ENCODE results near the gene APOL4.
"Not testable (repeated sequence)": the region's sequence is repeated elsewhere in the genome, so short reads cannot be mapped to it uniquely, and the experiment has no call there.

Gene APOL4

DNA sequence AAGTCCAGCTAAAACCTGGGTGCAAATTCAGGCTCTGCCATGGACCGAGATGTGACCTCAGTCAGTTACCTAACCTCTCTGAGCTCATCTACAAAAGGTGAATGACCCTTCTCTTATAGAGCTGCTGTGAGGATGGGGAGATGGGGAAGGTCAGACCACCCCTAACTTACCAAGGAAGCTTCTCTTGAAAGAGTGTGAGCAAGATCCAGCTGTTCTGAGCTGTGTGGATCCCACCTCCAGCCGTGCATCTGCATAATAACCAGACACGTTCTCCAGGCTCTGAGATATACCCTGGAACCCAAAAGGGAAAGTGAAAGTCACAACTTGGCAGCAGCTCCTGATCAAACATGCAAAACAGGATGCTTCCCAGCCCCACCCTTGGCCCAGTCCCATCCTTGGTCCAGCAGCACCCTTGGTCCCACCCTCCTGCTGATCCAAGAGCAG lies 41.1 kb downstream of the APOL4 start, which contains the start of gene APOL3:
TSS of gene APOL3 (minus strand) at position 257 of the 444 bp plus-strand sequence. CDS start 11,700 bp downstream, outside the sequence.
- TF ChIP-seq POLR2AphosphoS5 (IDR thresholded peaks at IDR 0.05; ENCODE audit: borderline replicate concordance, low read depth, low read length): no peak
- no peak for TF ChIP-seq EZH2 (IDR thresholded peaks at IDR 0.05)
- TF ChIP-seq FOXP2 (optimal IDR thresholded peaks at IDR 0.05; ENCODE audit: control extremely low read depth, extremely low read length, insufficient read depth): no peak
- H3K4me3 ChIP-seq: no peak within 1 kb of the TSS
- no peak for DNase-seq (ENCODE audit: low read depth, low spot score)
- no peak within 1 kb of the TSS for H3K27ac ChIP-seq
- no peak within 1 kb of the TSS for H3K9ac ChIP-seq (ENCODE audit: insufficient read length)
- H3K9me3 ChIP-seq (ENCODE audit: low read depth, low read length): no peaks in the 10 kb centered on the region
- no peaks in the 10 kb centered on the region for H3K36me3 ChIP-seq (ENCODE audit: insufficient read depth, low read length)

- no peak overlapping the region for H3K27ac ChIP-seq
- H3K9me3 ChIP-seq (ENCODE audit: low read depth, low read length): no peaks in the 10 kb centered on the region
- DNase-seq (ENCODE audit: low read depth, low spot score): no peak
- TF ChIP-seq EZH2 (IDR thresholded peaks at IDR 0.05): no peak
- no peak for TF ChIP-seq POLR2AphosphoS5 (IDR thresholded peaks at IDR 0.05; ENCODE audit: borderline replicate concordance, low read depth, low read length)
- no peak for TF ChIP-seq FOXP2 (optimal IDR thresholded peaks at IDR 0.05; ENCODE audit: control extremely low read depth, extremely low read length, insufficient read depth)
- no peak overlapping the region for H3K9ac ChIP-seq (ENCODE audit: insufficient read length)
- H3K4me3 ChIP-seq: no peak overlapping the region
- H3K36me3 ChIP-seq (ENCODE audit: insufficient read depth, low read length): no peaks in the 10 kb centered on the region
These were observed 44.8 kb downstream of the APOL4 start for GRCh38 chr22:36156515-36157419.

GRCh38 chr22:36156119-36156514 lies 45.5 kb downstream of the APOL4 start:
- Histone ChIP-seq H3K9me3 (ENCODE audit: low read depth, low read length) (no peaks in the 10 kb centered on the region), H3K9ac (ENCODE audit: insufficient read length) (no peak overlapping the region), H3K4me3 (no peak overlapping the region), H3K36me3 (ENCODE audit: insufficient read depth, low read length) (no peaks in the 10 kb centered on the region), H3K27ac (no peak overlapping the region)
- TF ChIP-seq POLR2AphosphoS5 (IDR thresholded peaks at IDR 0.05; ENCODE audit: borderline replicate concordance, low read depth, low read length) (no peak), FOXP2 (optimal IDR thresholded peaks at IDR 0.05; ENCODE audit: control extremely low read depth, extremely low read length, insufficient read depth) (no peak), EZH2 (IDR thresholded peaks at IDR 0.05) (no peak)
- DNase-seq (ENCODE audit: low read depth, low spot score): no peak

DNA sequence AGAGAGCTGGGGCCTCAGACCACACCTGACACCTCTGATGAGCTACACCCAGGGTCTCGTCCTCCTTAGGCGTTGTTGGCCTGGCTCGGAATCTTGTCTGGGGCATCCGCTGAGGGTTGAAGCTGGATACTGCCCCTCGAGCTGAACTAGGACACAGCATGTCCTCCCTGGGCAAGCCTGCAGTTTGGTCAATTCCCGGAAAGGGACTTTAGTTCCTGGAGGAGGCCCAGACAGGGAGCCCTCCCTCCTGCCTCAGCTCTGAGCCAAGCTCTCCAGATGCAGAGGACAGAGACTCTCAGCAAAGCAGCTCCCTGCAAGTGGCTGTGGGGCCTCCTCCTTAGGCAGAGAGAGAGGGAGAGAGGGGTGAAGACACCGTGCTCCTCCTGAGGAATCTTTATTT lies 45.9 kb downstream of the APOL4 start:
- TF ChIP-seq FOXP2 (optimal IDR thresholded peaks at IDR 0.05; ENCODE audit: control extremely low read depth, extremely low read length, insufficient read depth): no peak
- no peak for TF ChIP-seq POLR2AphosphoS5 (IDR thresholded peaks at IDR 0.05; ENCODE audit: borderline replicate concordance, low read depth, low read length)
- TF ChIP-seq EZH2 (IDR thresholded peaks at IDR 0.05): no peak

DNA sequence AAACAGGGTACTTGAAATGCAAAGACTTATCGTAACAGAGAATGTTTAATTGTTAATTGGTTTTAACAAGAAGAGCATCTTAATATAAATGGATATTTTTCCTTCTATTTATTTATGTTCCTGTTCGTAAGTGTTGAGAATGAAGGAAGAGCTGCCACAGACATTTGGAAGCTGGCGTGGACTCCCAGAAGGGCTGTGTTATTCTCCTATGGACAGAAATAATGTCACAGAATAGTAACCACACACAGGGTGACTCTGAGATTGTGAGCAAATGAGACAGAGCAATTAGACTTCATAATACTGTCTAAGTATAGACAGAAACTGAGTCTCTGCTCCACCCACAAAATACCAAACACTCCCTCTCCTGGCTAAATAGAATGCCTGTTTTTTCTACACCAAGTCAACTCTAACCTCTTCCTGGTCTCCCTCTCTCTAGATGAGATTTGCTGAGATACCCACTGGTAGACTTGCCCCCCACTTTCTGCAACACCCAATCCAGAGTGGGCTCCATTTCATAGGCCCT lies 47.1 kb downstream of the APOL4 start:
- H3K27ac ChIP-seq: no peak overlapping the region
- no peak overlapping the region for H3K9ac ChIP-seq (ENCODE audit: insufficient read length)
- no peaks in the 10 kb centered on the region for H3K36me3 ChIP-seq (ENCODE audit: insufficient read depth, low read length)
- H3K4me3 ChIP-seq: no peak overlapping the region
- TF ChIP-seq EZH2 (IDR thresholded peaks at IDR 0.05) (no peak), POLR2AphosphoS5 (IDR thresholded peaks at IDR 0.05; ENCODE audit: borderline replicate concordance, low read depth, low read length) (no peak), FOXP2 (optimal IDR thresholded peaks at IDR 0.05; ENCODE audit: control extremely low read depth, extremely low read length, insufficient read depth) (no peak)
- no peaks in the 10 kb centered on the region for H3K9me3 ChIP-seq (ENCODE audit: low read depth, low read length)
- DNase-seq (ENCODE audit: low read depth, low spot score): no peak

More for the DNA sequence above, 45.9 kb downstream of the APOL4 start:
- DNase-seq (ENCODE audit: low read depth, low spot score): no peak
- no peak overlapping the region for H3K9ac ChIP-seq (ENCODE audit: insufficient read length)
- H3K9me3 ChIP-seq (ENCODE audit: low read depth, low read length): no peaks in the 10 kb centered on the region
- H3K27ac ChIP-seq: no peak overlapping the region
- H3K4me3 ChIP-seq: no peak overlapping the region
- no peaks in the 10 kb centered on the region for H3K36me3 ChIP-seq (ENCODE audit: insufficient read depth, low read length)

- TF ChIP-seq EZH2 (IDR thresholded peaks at IDR 0.05) (no peak), POLR2AphosphoS5 (IDR thresholded peaks at IDR 0.05; ENCODE audit: borderline replicate concordance, low read depth, low read length) (no peak)
- no peak overlapping the region for H3K27ac ChIP-seq
- H3K9ac ChIP-seq (ENCODE audit: insufficient read length): no peak overlapping the region
- H3K36me3 ChIP-seq (ENCODE audit: insufficient read depth, low read length): no peaks in the 10 kb centered on the region
- H3K4me3 ChIP-seq: no peak overlapping the region
- H3K9me3 ChIP-seq (ENCODE audit: low read depth, low read length): no peaks in the 10 kb centered on the region
- no peak for DNase-seq (ENCODE audit: low read depth, low spot score)
These were observed 47.8 kb downstream of the APOL4 start for GRCh38 chr22:36153501-36154422.

- not testable (repeated sequence) for H3K36me3 ChIP-seq (ENCODE audit: insufficient read depth, low read length); H3K4me3 ChIP-seq; H3K9ac ChIP-seq (ENCODE audit: insufficient read length); H3K27ac ChIP-seq; H3K9me3 ChIP-seq (ENCODE audit: low read depth, low read length); DNase-seq (ENCODE audit: low read depth, low spot score)
These were observed 48.8 kb downstream of the APOL4 start for GRCh38 chr22:36152821-36153220.

DNA sequence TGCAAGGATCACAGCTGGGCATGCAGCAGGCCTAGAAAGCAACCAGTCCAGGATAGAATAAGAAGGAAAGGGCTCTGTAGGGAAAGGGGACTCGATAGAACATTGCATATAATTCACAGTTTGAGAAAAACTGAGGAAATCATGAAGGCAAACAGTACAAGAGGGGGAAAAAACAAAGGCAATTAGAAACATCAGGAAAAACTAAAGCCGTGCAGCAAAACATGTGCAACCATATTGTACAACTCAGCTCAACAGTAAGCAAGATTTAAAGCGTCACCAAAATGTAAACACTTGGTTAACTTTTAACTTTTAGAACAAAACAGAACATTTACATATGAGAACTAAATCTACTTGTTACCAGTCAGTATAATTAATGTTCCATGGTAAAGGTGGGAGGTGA lies 49.5 kb downstream of the APOL4 start:
- no peak overlapping the region for H3K4me3 ChIP-seq
- no peak overlapping the region for H3K27ac ChIP-seq
- TF ChIP-seq FOXP2 (optimal IDR thresholded peaks at IDR 0.05; ENCODE audit: control extremely low read depth, extremely low read length, insufficient read depth) (no peak), EZH2 (IDR thresholded peaks at IDR 0.05) (no peak), POLR2AphosphoS5 (IDR thresholded peaks at IDR 0.05; ENCODE audit: borderline replicate concordance, low read depth, low read length) (no peak)
- no peaks in the 10 kb centered on the region for H3K36me3 ChIP-seq (ENCODE audit: insufficient read depth, low read length)
- H3K9me3 ChIP-seq (ENCODE audit: low read depth, low read length): no peaks in the 10 kb centered on the region
- no peak for DNase-seq (ENCODE audit: low read depth, low spot score)
- H3K9ac ChIP-seq (ENCODE audit: insufficient read length): no peak overlapping the region
